HG02938 (cell line): ENCODE results near the gene USP17L11.
"Not testable (repeated sequence)": the region's sequence is repeated elsewhere in the genome, so short reads cannot be mapped to it uniquely, and the experiment has no call there.

Experiments used
- ATAC-seq: cut with Tn5 transposase; IDR thresholded peaks from one replicate; pipeline ENCODE4 v1.9.1; 2021; ENCODE audit warnings: mild to moderate bottlenecking, moderate library complexity; ENCODE audit not compliant: unreplicated experiment

Gene USP17L11, protein sequence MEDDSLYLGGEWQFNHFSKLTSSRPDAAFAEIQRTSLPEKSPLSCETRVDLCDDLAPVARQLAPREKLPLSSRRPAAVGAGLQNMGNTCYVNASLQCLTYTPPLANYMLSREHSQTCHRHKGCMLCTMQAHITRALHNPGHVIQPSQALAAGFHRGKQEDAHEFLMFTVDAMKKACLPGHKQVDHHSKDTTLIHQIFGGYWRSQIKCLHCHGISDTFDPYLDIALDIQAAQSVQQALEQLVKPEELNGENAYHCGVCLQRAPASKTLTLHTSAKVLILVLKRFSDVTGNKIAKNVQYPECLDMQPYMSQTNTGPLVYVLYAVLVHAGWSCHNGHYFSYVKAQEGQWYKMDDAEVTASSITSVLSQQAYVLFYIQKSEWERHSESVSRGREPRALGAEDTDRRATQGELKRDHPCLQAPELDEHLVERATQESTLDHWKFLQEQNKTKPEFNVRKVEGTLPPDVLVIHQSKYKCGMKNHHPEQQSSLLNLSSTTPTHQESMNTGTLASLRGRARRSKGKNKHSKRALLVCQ

DNA sequence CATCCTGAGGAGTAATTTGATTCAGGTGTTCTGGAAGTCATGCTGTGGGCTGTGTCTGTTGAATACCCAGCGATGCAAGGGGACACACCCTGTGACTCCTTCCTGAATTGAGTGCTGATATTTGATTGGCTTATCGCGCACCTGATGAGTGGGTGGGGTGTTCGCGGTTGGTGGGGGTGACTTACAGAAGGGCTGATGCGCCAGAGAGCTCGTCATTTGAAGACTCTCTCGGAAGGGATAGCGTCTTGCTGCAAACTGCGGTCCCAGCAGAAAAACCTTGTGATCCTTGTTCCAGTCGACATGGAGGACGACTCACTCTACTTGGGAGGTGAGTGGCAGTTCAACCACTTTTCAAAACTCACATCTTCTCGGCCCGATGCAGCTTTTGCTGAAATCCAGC lies at the start of gene USP17L11:
TSS of gene USP17L11 (plus strand) at position 301 of the 400 bp plus-strand sequence. CDS start at position 301, 0 bp downstream.
- ATAC-seq = not testable (repeated sequence)

GRCh38 chr4:9165990-9166389 lies 49.2 kb upstream of the USP17L11 start:
- ATAC-seq = not testable (repeated sequence)

- ATAC-seq = not testable (repeated sequence)
Measured at GRCh38 chr4:9169791-9170459, 45.3 kb upstream of the USP17L11 start, which contains the start of gene FAM90A26. TSS of gene FAM90A26 (plus strand) at chr4:9170409. CDS start at chr4:9173173, 2,764 bp downstream.

DNA sequence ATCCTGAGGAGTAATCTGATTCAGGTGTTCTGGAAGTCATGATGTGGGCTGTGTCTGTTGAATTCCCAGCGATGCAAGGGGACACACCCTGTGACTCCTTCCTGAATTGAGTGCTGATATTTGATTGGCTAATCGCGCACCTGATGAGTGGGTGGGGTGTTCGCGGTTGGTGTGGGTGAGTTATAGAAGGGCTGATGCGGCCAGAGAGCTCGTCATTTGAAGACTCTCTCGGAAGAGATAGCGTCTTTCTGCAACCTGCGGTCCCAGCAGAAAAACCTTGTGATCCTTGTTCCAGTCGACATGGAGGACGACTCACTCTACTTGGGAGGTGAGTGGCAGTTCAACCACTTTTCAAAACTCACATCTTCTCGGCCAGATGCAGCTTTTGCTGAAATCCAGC lies 4.8 kb upstream of the USP17L11 start, which contains the start of gene USP17L10:
TSS of gene USP17L10 (plus strand) at position 301 of the 400 bp plus-strand sequence. CDS start at position 301, 0 bp downstream.
- ATAC-seq = not testable (repeated sequence)

- ATAC-seq = not testable (repeated sequence)
Measured at GRCh38 chr4:9214701-9215100, 504 bp upstream of the USP17L11 start.

- not testable (repeated sequence) for ATAC-seq
Measured at GRCh38 chr4:9219852-9220251, 4.6 kb downstream of the USP17L11 start, which contains the start of gene USP17L12. TSS of gene USP17L12 (plus strand) at chr4:9220152. CDS start at chr4:9220152, 0 bp downstream.

DNA sequence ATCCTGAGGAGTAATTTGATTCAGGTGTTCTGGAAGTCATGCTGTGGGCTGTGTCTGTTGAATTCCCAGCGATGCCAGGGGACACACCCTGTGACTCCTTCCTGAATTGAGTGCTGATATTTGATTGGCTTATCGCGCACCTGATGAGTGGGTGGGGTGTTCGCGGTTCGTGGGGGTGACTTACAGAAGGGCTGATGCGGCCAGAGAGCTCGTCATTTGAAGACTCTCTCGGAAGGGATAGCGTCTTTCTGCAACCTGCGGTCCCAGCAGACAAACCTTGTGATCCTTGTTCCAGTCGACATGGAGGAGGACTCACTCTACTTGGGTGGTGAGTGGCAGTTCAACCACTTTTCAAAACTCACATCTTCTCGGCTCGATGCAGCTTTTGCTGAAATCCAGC lies 9.4 kb downstream of the USP17L11 start, which contains the start of gene USP17L13:
TSS of gene USP17L13 (plus strand) at position 301 of the 400 bp plus-strand sequence. CDS start at position 301, 0 bp downstream.
- ATAC-seq = not testable (repeated sequence)

DNA sequence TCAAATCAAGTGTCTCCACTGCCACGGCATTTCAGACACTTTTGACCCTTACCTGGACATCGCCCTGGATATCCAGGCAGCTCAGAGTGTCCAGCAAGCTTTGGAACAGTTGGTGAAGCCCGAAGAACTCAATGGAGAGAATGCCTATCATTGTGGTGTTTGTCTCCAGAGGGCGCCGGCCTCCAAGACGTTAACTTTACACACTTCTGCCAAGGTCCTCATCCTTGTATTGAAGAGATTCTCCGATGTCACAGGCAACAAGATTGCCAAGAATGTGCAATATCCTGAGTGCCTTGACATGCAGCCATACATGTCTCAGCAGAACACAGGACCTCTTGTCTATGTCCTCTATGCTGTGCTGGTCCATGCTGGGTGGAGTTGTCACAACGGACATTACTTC lies 15.0 kb downstream of the USP17L11 start:
- not testable (repeated sequence) for ATAC-seq

DNA sequence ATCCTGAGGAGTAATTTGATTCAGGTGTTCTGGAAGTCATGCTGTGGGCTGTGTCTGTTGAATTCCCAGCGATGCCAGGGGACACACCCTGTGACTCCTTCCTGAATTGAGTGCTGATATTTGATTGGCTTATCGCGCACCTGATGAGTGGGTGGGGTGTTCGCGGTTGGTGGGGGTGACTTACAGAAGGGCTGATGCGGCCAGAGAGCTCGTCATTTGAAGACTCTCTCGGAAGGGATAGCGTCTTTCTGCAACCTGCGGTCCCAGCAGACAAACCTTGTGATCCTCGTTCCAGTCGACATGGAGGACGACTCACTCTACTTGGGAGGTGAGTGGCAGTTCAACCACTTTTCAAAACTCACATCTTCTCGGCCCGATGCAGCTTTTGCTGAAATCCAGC lies 18.9 kb downstream of the USP17L11 start, which contains the start of gene USP17L15:
TSS of gene USP17L15 (plus strand) at position 301 of the 400 bp plus-strand sequence. CDS start at position 301, 0 bp downstream.
- ATAC-seq = not testable (repeated sequence)

GRCh38 chr4:9238461-9238860 lies 23.3 kb downstream of the USP17L11 start:
- ATAC-seq = not testable (repeated sequence)

- ATAC-seq = not testable (repeated sequence)
Measured at GRCh38 chr4:9243579-9243978, 28.4 kb downstream of the USP17L11 start, which contains the start of gene USP17L17. TSS of gene USP17L17 (plus strand) at chr4:9243879. CDS start at chr4:9243879, 0 bp downstream.

- not testable (repeated sequence) for ATAC-seq
Measured at GRCh38 chr4:9247953-9248680, 32.9 kb downstream of the USP17L11 start, which contains the start of gene USP17L18. TSS of gene USP17L18 (plus strand) at chr4:9248630. CDS start at chr4:9248630, 0 bp downstream.

DNA sequence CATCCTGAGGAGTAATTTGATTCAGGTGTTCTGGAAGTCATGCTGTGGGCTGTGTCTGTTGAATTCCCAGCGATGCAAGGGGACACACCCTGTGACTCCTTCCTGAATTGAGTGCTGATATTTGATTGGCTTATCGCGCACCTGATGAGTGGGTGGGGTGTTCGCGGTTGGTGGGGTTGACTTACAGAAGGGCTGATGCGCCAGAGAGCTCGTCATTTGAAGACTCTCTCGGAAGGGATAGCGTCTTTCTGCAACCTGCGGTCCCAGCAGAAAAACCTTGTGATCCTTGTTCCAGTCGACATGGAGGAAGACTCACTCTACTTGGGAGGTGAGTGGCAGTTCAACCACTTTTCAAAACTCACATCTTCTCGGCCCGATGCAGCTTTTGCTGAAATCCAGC lies 37.9 kb downstream of the USP17L11 start, which contains the start of gene USP17L19:
TSS of gene USP17L19 (plus strand) at position 301 of the 400 bp plus-strand sequence. CDS start at position 301, 0 bp downstream.
- not testable (repeated sequence) for ATAC-seq

- ATAC-seq = not testable (repeated sequence)
Measured at GRCh38 chr4:9257824-9258223, 42.6 kb downstream of the USP17L11 start, which contains the start of gene USP17L20. TSS of gene USP17L20 (plus strand) at chr4:9258124. CDS start at chr4:9258124, 0 bp downstream.

GRCh38 chr4:9262572-9262971 lies 47.4 kb downstream of the USP17L11 start, which contains the start of gene USP17L21:
TSS of gene USP17L21 (plus strand) at chr4:9262872. CDS start at chr4:9262872, 0 bp downstream.
- ATAC-seq = not testable (repeated sequence)
